Measurements from ENCODE around the gene TOR1A. TPM values are rescaled to one million over a fixed set of nuclear protein-coding genes. Genes with fewer than 3 reads are reported as not detected.

Gene TOR1A
- total RNA-seq, 1 experiment from 2014 or later, result 32.2 TPM

- intact Hi-C loops (cut with micrococcal nuclease; ENCODE audit: unreplicated experiment), result no loop called here
- POLR2A ChIA-PET, result no interaction called here
- no peak overlapping the region for H3K4me3 Mint-ChIP-seq (ENCODE audit: unreplicated experiment)
- peaks cover 13% of the 10 kb centered on the region for H3K36me3 Mint-ChIP-seq (ENCODE audit: insufficient read depth, unreplicated experiment)
- BruUV-seq (replicated peaks), result no TSS peak
- H3K4me1 Mint-ChIP-seq (ENCODE audit: low read depth, unreplicated experiment), result no peaks in the 10 kb centered on the region
- Histone ChIP-seq H3K27me3 (replicated peaks; ENCODE audit: control insufficient read depth, insufficient read depth, low read length) (no peaks in the 10 kb centered on the region), H3K36me3 (ENCODE audit: control insufficient read depth, insufficient read depth, low read length) (no peaks in the 10 kb centered on the region), H3K4me3 (ENCODE audit: low read depth, low read length) (no peak overlapping the region), H3K4me1 (no peaks in the 10 kb centered on the region), H3K9me3 (no peaks in the 10 kb centered on the region)
- no peaks in the 10 kb centered on the region for H3K27me3 Mint-ChIP-seq (ENCODE audit: insufficient read depth, unreplicated experiment)
- H3K27ac Mint-ChIP-seq (ENCODE audit: unreplicated experiment), result no peak overlapping the region
- DNase-seq, result no peak
- H3K9me3 Mint-ChIP-seq (ENCODE audit: unreplicated experiment), result no peaks in the 10 kb centered on the region
- TF ChIP-seq CTCF (IDR thresholded peaks at IDR 0.05; ENCODE audit: insufficient read depth in 1 of 2, low read depth in 1 of 2, low read length in 1 of 2, severe bottlenecking in 1 of 2, unreplicated experiment in 1 of 2), result no peak
- CTCF ChIA-PET, result no interaction called here
These were observed 45.9 kb upstream of the TOR1A start for GRCh38 chr9:129869585-129870501.

GRCh38 chr9:129868872-129869486 is 45.0 kb upstream of the TOR1A start:
- DNase-seq, result no peak
- no peaks in the 10 kb centered on the region for H3K9me3 Mint-ChIP-seq (ENCODE audit: unreplicated experiment)
- no peak overlapping the region for H3K27ac Mint-ChIP-seq (ENCODE audit: unreplicated experiment)
- no peaks in the 10 kb centered on the region for H3K27me3 Mint-ChIP-seq (ENCODE audit: insufficient read depth, unreplicated experiment)
- no peaks in the 10 kb centered on the region for H3K4me1 Mint-ChIP-seq (ENCODE audit: low read depth, unreplicated experiment)
- no TSS peak for BruUV-seq (replicated peaks)
- no peaks in the 10 kb centered on the region for H3K4me1 ChIP-seq
- H3K27me3 ChIP-seq (replicated peaks; ENCODE audit: control insufficient read depth, insufficient read depth, low read length), result no peaks in the 10 kb centered on the region
- H3K36me3 Mint-ChIP-seq (ENCODE audit: insufficient read depth, unreplicated experiment), result peaks cover 15% of the 10 kb centered on the region
- H3K9me3 ChIP-seq, result no peaks in the 10 kb centered on the region
- no peak for TF ChIP-seq CTCF (IDR thresholded peaks at IDR 0.05; ENCODE audit: insufficient read depth in 1 of 2, low read depth in 1 of 2, low read length in 1 of 2, severe bottlenecking in 1 of 2, unreplicated experiment in 1 of 2)
- ChIA-PET POLR2A (no interaction called here), CTCF (no interaction called here)
- intact Hi-C loops (cut with micrococcal nuclease; ENCODE audit: unreplicated experiment), result no loop called here
- H3K4me3 Mint-ChIP-seq (ENCODE audit: unreplicated experiment), result no peak overlapping the region
- no peaks in the 10 kb centered on the region for H3K36me3 ChIP-seq (ENCODE audit: control insufficient read depth, insufficient read depth, low read length)
- H3K4me3 ChIP-seq (ENCODE audit: low read depth, low read length), result no peak overlapping the region

- no peak overlapping the region for H3K4me3 ChIP-seq (ENCODE audit: low read depth, low read length)
- no peaks in the 10 kb centered on the region for H3K4me1 ChIP-seq
- BruUV-seq (replicated peaks), result no TSS peak
- no peaks in the 10 kb centered on the region for H3K36me3 ChIP-seq (ENCODE audit: control insufficient read depth, insufficient read depth, low read length)
- Mint-ChIP-seq H3K9me3 (ENCODE audit: unreplicated experiment) (no peaks in the 10 kb centered on the region), H3K27ac (ENCODE audit: unreplicated experiment) (no peak overlapping the region), H3K27me3 (ENCODE audit: insufficient read depth, unreplicated experiment) (no peaks in the 10 kb centered on the region), H3K36me3 (ENCODE audit: insufficient read depth, unreplicated experiment) (peaks cover 20% of the 10 kb centered on the region), H3K4me1 (ENCODE audit: low read depth, unreplicated experiment) (no peaks in the 10 kb centered on the region), H3K4me3 (ENCODE audit: unreplicated experiment) (no peak overlapping the region)
- H3K9me3 ChIP-seq, result no peaks in the 10 kb centered on the region
- intact Hi-C loops (cut with micrococcal nuclease; ENCODE audit: unreplicated experiment), result no loop called here
- DNase-seq, result no peak
- ChIA-PET CTCF (no interaction called here), POLR2A (no interaction called here)
- H3K27me3 ChIP-seq (replicated peaks; ENCODE audit: control insufficient read depth, insufficient read depth, low read length), result no peaks in the 10 kb centered on the region
- no peak for TF ChIP-seq CTCF (IDR thresholded peaks at IDR 0.05; ENCODE audit: insufficient read depth in 1 of 2, low read depth in 1 of 2, low read length in 1 of 2, severe bottlenecking in 1 of 2, unreplicated experiment in 1 of 2)
These were observed 44.3 kb upstream of the TOR1A start for GRCh38 chr9:129868023-129868871.
